ENCODE data around the gene ZSCAN10.

DNA sequence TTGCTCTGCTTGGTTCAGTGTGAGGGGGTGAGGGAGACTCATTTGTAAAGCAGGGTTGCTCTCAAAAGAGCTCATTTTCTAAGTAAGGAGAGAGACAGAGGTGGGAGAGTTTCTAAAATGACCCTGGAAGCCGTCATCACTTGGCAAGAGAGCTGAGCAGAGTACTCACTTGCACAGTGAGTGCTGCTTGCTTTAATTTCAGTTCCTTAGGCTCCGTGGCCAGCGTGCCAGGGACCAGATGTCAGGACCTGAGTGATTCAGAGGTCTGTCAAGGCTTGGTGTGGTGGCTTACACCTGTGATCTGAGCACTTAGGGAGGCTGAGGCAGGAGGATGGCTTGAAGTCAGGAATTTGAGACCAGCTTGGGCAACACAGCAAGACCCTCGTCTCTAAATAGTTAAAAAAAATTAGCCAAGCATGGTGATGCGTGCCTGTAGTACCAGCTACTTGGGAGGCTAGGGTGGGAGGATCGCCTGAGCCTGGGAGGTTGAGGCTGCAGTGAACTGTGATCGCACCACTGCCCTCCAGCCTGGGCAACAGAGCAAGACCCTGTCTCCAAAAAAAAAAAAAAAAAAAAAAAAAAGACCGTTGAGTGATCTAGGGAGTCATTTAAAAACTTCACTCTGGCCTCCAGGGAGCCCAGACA, 24.0 kb upstream of the ZSCAN10 start:
- no peak for TF ChIP-seq POLR2A (IDR thresholded peaks at IDR 0.05; ENCODE audit: low read depth, low read length)
- no peak for TF ChIP-seq SPI1 (IDR thresholded peaks at IDR 0.05; ENCODE audit: low read depth, low read length)
- no peak for TF ChIP-seq TAF1 (IDR thresholded peaks at IDR 0.05; ENCODE audit: low read depth, low read length)
- no peak for TF ChIP-seq POLR2AphosphoS5 (IDR thresholded peaks at IDR 0.05; ENCODE audit: low read depth, low read length)
- TF ChIP-seq POU2F2 (IDR thresholded peaks at IDR 0.05; ENCODE audit: low read depth, low read length) = no peak

Data from GM12891 (cell line).